OCI-LY7 (cell line): ENCODE data around the gene L3MBTL3. TPM values are rescaled to one million over a fixed set of nuclear protein-coding genes. Genes with fewer than 3 reads are reported as not detected.
"Not testable (repeated sequence)": the region's sequence is repeated elsewhere in the genome, so short reads cannot be mapped to it uniquely, and the experiment has no call there.

Experiments used
- BruUV-seq: library from RNA; stranded (reverse); fragments of 400-500 nt; replicated peaks from 2 replicates; lab custom pipeline; 2021; lab: Mats Ljungman, UMichigan
- CTCF ChIA-PET: fragments of 300-600 bp; sonication (Branson Sonifier 250); formaldehyde crosslinking; loops from one replicate; lab custom pipeline; 2022; ENCODE audit warnings: antibody characterized with exemption; ENCODE audit not compliant: unreplicated experiment; lab: Charles Lee
- POLR2A ChIA-PET: fragments of 300-600 bp; sonication (Branson Sonifier 250); formaldehyde crosslinking; loops from one replicate; lab custom pipeline; 2022; ENCODE audit warnings: antibody characterized with exemption; lab: Charles Lee
- DNase-seq: peaks from one replicate; pipeline ENCODE4 v3.0.0-alpha.2; 2015; ENCODE audit warnings: low spot score
- H2AFZ ChIP-seq: fragments of 200-600 bp; sonication (generic), shearing (Covaris generic); 2 replicates; pipeline ENCODE4 v1.6.1; 2014; ENCODE audit warnings: mild to moderate bottlenecking, antibody characterized with exemption, low read length, moderate library complexity
- H3K27ac ChIP-seq: fragments of 200-600 bp; sonication (generic); 2 replicates; pipeline ENCODE4 v1.5.1; 2014; ENCODE audit warnings: mixed run types, low read depth, mild to moderate bottlenecking, moderate library complexity, low read length, inconsistent platforms; ENCODE audit not compliant: poor library complexity, severe bottlenecking
- H3K36me3 ChIP-seq: fragments of 200-600 bp; sonication (generic); 2 replicates; pipeline ENCODE4 v1.6.1; 2014; ENCODE audit warnings: mild to moderate bottlenecking, antibody characterized with exemption, low read length, moderate library complexity, mixed read lengths; ENCODE audit not compliant: insufficient read depth
- H3K4me1 ChIP-seq: fragments of 200-600 bp; sonication (generic); 2 replicates; pipeline ENCODE4 v1.5.1; 2014; ENCODE audit warnings: mild to moderate bottlenecking, low read length; ENCODE audit not compliant: insufficient read depth, poor library complexity, severe bottlenecking
- H3K4me2 ChIP-seq: fragments of 200-600 bp; sonication (generic); 2 replicates; pipeline ENCODE4 v1.6.1; 2014; ENCODE audit warnings: mild to moderate bottlenecking, low read length
- H3K4me3 ChIP-seq: fragments of 200-600 bp; sonication (generic); 2 replicates; pipeline ENCODE4 v1.5.1; 2014; ENCODE audit warnings: mild to moderate bottlenecking, low read depth, low read length; ENCODE audit not compliant: poor library complexity, severe bottlenecking
- H3K79me2 ChIP-seq: fragments of 200-600 bp; sonication (generic); 2 replicates; pipeline ENCODE4 v1.6.1; 2016; ENCODE audit warnings: low read depth, mild to moderate bottlenecking, low read length, moderate library complexity, mixed read lengths; ENCODE audit not compliant: insufficient read depth
- H3K9me2 ChIP-seq: fragments of 200-600 bp; sonication (generic); 2 replicates; pipeline ENCODE4 v1.6.1; 2016; ENCODE audit warnings: mild to moderate bottlenecking, low read length, mixed read lengths; ENCODE audit not compliant: insufficient read depth
- H3K9me3 ChIP-seq: fragments of 200-600 bp; sonication (generic); 2 replicates; pipeline ENCODE4 v1.6.1; 2014; ENCODE audit warnings: mild to moderate bottlenecking, mixed run types, low read length, mixed read lengths
- H4K20me1 ChIP-seq: fragments of 200-600 bp; sonication (generic); 2 replicates; pipeline ENCODE4 v1.6.1; 2014; ENCODE audit warnings: mild to moderate bottlenecking, antibody characterized with exemption, low read length, moderate library complexity, mixed read lengths; ENCODE audit not compliant: insufficient read depth
- CTCF ChIP-seq: fragments of 200-600 bp; sonication (generic); conservative IDR thresholded peaks from 2 replicates; pipeline ENCODE4 v1.5.1; 2014; ENCODE audit warnings: mild to moderate bottlenecking, antibody characterized with exemption, low read length, moderate library complexity, mixed read lengths
- EZH2phosphoT487 ChIP-seq: fragments of 200-600 bp; sonication (generic); IDR thresholded peaks from 2 replicates; pipeline ENCODE4 v1.6.1; 2018; ENCODE audit warnings: low read depth, borderline replicate concordance, mild to moderate bottlenecking, mixed run types, antibody characterized with exemption, low read length, moderate library complexity, mixed read lengths
- intact Hi-C: fragments of 100-400 bp; cut with micrococcal nuclease; formaldehyde crosslinking; loops from one replicate; pipeline ENCODE4 v1.10.0; 2022; ENCODE audit not compliant: unreplicated experiment
- total RNA-seq, 2 experiments: library from RNA; depleted of rRNA in 1 of 2; stranded (reverse); fragments of >200 nt in 1 of 2; shearing (Covaris generic) in 1 of 2; gene quantifications; 2 replicates each; pipeline ENCODE4 v1.2.3, GENCODE V29; 2014 to 2022

Gene L3MBTL3
- total RNA-seq, 2 experiments from 2014 or later: 7.9 to 11.0 TPM

- H2AFZ ChIP-seq: no peak overlapping the region
- DNase-seq: no peak
- no peaks in the 10 kb centered on the region for H3K4me1 ChIP-seq
- H3K9me2 ChIP-seq: no peaks in the 10 kb centered on the region
- no peak for TF ChIP-seq CTCF
- TF ChIP-seq EZH2phosphoT487: no peak
- H4K20me1 ChIP-seq: no peaks in the 10 kb centered on the region
- no peaks in the 10 kb centered on the region for H3K79me2 ChIP-seq
- H3K4me2 ChIP-seq: no peak overlapping the region
- no peak overlapping the region for H3K4me3 ChIP-seq
- POLR2A ChIA-PET: no interaction called here
- no TSS peak for BruUV-seq
- no peaks in the 10 kb centered on the region for H3K9me3 ChIP-seq
- intact Hi-C loops: no loop called here
- H3K36me3 ChIP-seq: no peaks in the 10 kb centered on the region
- no peak overlapping the region for H3K27ac ChIP-seq
- CTCF ChIA-PET: no interaction called here
These were observed 145.9 kb downstream of the L3MBTL3 start for GRCh38 chr6:130164251-130164650.

- no peaks in the 10 kb centered on the region for H4K20me1 ChIP-seq
- no peaks in the 10 kb centered on the region for H3K9me2 ChIP-seq
- ChIA-PET POLR2A (no interaction called here), CTCF (no interaction called here)
- H3K79me2 ChIP-seq: no peaks in the 10 kb centered on the region
- TF ChIP-seq CTCF: no peak
- TF ChIP-seq EZH2phosphoT487: no peak
- H2AFZ ChIP-seq: no peak overlapping the region
- intact Hi-C loops: no loop called here
- no peak for DNase-seq
- H3K36me3 ChIP-seq: no peaks in the 10 kb centered on the region
- no TSS peak for BruUV-seq
- H3K4me2 ChIP-seq: no peak overlapping the region
- H3K27ac ChIP-seq: no peak overlapping the region
- H3K4me3 ChIP-seq: no peak overlapping the region
- no peaks in the 10 kb centered on the region for H3K4me1 ChIP-seq
- H3K9me3 ChIP-seq: no peaks in the 10 kb centered on the region
These were observed 149.3 kb downstream of the L3MBTL3 start for GRCh38 chr6:130167655-130168054.

GRCh38 chr6:130170160-130170559 is 151.8 kb downstream of the L3MBTL3 start:
- H3K79me2 ChIP-seq, intact Hi-C loops, H3K9me2 ChIP-seq, H3K27ac ChIP-seq, BruUV-seq, POLR2A ChIA-PET, DNase-seq, H3K4me3 ChIP-seq, H3K9me3 ChIP-seq, CTCF ChIA-PET, H2AFZ ChIP-seq, H4K20me1 ChIP-seq, H3K4me2 ChIP-seq, H3K4me1 ChIP-seq, H3K36me3 ChIP-seq: not testable (repeated sequence)

- intact Hi-C loops, H3K4me2 ChIP-seq, H3K27ac ChIP-seq, H4K20me1 ChIP-seq, POLR2A ChIA-PET, BruUV-seq, H3K4me1 ChIP-seq, H3K79me2 ChIP-seq, H3K36me3 ChIP-seq, H3K9me3 ChIP-seq, H2AFZ ChIP-seq, DNase-seq, H3K9me2 ChIP-seq, H3K4me3 ChIP-seq: not testable (repeated sequence)
- CTCF ChIA-PET: interaction anchor here (1.5 kb wide), 1 partner anchor 13 kb away, joined by 4 read pairs; no protein-coding TSS in a partner anchor
These were observed 155.1 kb downstream of the L3MBTL3 start for GRCh38 chr6:130173377-130174004.
